Nephron progenitor cell (in vitro differentiated cells): Measurements from ENCODE around the gene TNFSF15.
A peak's percentile ranks its signal among the peaks of the same experiment; 100 is the strongest.

Source experiments
- DNase-seq: peaks from one replicate; pipeline ENCODE4 v3.0.0; 2021
- H3K27ac Mint-ChIP-seq: 2 replicates; pipeline ENCODE4 v1.8.0; 2021; ENCODE audit warnings: mild to moderate bottlenecking, moderate library complexity, mixed read lengths
- H3K27me3 Mint-ChIP-seq: 2 replicates; pipeline ENCODE4 v1.8.0; 2021; ENCODE audit warnings: mild to moderate bottlenecking, low read depth, mixed read lengths; ENCODE audit not compliant: poor library complexity
- H3K36me3 Mint-ChIP-seq: 2 replicates; pipeline ENCODE4 v1.8.0; 2021; ENCODE audit warnings: low read depth, mixed read lengths
- H3K4me1 Mint-ChIP-seq: 2 replicates; pipeline ENCODE4 v1.8.0; 2021; ENCODE audit warnings: mixed read lengths
- H3K4me3 Mint-ChIP-seq: 2 replicates; pipeline ENCODE4 v1.8.0; 2021; ENCODE audit warnings: mild to moderate bottlenecking, moderate library complexity, mixed read lengths
- H3K9me3 Mint-ChIP-seq: 2 replicates; pipeline ENCODE4 v1.8.0; 2021; ENCODE audit warnings: mild to moderate bottlenecking, moderate library complexity, mixed read lengths
- CTCF ChIP-seq: fragments of 200-600 bp; sonication (generic); IDR thresholded peaks from 2 replicates; pipeline ENCODE4 v1.5.0; 2021; ENCODE audit warnings: antibody characterized with exemption

Gene TNFSF15

DNA sequence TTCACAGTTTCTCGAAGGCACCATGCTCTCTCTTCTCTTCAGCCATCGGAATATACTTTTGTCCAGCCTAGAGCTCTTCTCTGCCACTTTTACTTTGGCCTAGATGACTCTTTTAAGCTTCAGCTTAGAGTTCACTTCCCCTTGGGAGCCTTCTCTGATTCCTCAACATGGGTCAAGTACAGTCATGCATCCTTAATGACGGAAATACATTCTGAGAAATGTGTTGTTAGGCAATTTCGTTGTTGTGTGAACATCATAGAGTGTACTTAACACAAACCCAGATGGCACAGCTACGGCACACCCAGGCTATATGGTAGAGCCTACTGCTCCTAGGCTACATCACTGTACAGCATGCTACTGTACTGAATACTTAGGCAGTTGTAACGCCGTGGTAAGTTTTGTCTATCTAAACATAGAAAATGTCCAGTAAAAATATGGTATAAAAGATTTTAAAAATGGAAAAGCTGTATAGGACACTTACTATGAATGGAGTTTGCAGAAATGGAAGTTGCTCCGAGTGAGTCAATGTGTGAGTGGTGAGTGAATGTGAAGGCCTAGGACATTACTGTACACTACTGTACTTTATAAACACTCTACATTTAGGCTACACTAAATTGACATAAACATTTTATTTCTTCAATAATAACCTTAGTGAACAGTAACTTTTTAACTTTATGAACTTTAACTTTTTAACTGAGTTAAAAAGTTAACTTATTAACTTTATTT, 15.1 kb upstream of the TNFSF15 start:
- no peak for TF ChIP-seq CTCF
- no peak overlapping the region for H3K4me3 Mint-ChIP-seq
- no peaks in the 10 kb centered on the region for H3K9me3 Mint-ChIP-seq
- H3K27ac Mint-ChIP-seq: no peak overlapping the region
- H3K4me1 Mint-ChIP-seq: no peaks in the 10 kb centered on the region
- H3K36me3 Mint-ChIP-seq: no peaks in the 10 kb centered on the region
- DNase-seq: no peak
- H3K27me3 Mint-ChIP-seq: peaks cover 21% of the 10 kb centered on the region

DNA sequence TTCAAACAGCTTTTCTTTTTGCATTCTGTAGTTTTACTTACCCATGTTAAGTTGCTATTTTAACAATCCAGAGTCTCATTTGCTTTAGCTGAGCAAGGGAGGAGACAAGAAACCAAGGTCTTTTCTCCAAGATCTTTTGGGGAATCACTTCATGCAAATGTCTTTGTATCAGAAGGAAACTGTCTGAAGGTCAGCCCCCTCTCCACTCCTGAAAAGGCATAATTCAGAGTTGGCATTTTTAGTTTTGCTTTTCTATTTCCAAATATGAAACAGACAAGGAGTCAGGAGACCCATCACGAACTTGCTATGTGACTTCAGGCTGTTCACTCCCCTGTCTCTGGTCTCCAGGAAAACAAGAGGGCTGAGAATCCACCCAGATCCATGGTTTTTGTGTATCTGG, 12.3 kb upstream of the TNFSF15 start:
- no peak for DNase-seq
- TF ChIP-seq CTCF: no peak
- Mint-ChIP-seq H3K9me3 (no peaks in the 10 kb centered on the region), H3K27me3 (peaks cover 13% of the 10 kb centered on the region), H3K36me3 (no peaks in the 10 kb centered on the region), H3K4me3 (no peak overlapping the region), H3K27ac (no peak overlapping the region), H3K4me1 (no peaks in the 10 kb centered on the region)

DNA sequence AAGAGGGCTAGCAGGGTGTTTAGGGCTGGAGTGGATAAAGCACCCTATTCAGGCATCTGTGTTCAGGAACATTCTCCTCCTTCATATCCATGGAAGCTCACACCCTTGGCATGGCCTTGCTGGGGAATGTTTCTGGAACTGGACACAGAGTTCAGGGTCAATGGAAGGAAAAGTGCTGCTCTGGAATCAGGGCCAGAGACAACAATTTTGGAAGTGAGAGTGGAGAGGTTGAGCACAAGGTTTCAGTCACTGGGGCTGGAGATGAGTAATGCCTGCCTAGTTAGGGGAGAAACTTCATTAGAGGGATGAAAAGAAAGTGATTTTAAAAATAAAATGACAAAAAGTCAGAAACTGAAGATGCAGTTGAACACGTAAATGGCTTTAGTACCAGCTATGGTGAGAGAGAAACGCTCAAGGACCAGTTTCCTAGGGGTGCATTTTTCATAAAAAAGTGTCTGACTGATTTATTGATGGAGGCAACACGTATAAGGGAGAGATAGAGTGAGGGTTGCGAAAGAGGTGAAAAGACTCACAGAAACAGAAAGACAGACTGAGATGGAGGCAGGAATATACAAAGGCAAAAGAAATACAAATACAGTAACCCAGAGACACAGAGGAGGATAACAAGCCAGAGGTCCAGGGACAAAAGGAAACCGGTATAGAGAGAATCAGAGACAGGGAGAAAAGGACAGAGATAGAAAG, 8.0 kb upstream of the TNFSF15 start:
- Mint-ChIP-seq H3K36me3 (no peaks in the 10 kb centered on the region), H3K27me3 (peaks cover 8% of the 10 kb centered on the region), H3K4me1 (no peaks in the 10 kb centered on the region), H3K27ac (peak overlapping the region; percentile 46), H3K4me3 (no peak overlapping the region), H3K9me3 (no peaks in the 10 kb centered on the region)
- DNase-seq: no peak
- TF ChIP-seq CTCF: no peak

GRCh38 chr9:114811966-114812636, 6.3 kb upstream of the TNFSF15 start:
- Mint-ChIP-seq H3K9me3 (no peaks in the 10 kb centered on the region), H3K36me3 (no peaks in the 10 kb centered on the region), H3K4me3 (no peak overlapping the region), H3K4me1 (no peaks in the 10 kb centered on the region), H3K27me3 (peaks cover 15% of the 10 kb centered on the region), H3K27ac (no peak overlapping the region)
- DNase-seq: no peak
- TF ChIP-seq CTCF: no peak

GRCh38 chr9:114811301-114811700, 5.5 kb upstream of the TNFSF15 start:
- TF ChIP-seq CTCF: no peak
- H3K4me1 Mint-ChIP-seq: peaks cover 5% of the 10 kb centered on the region
- no peaks in the 10 kb centered on the region for H3K36me3 Mint-ChIP-seq
- DNase-seq: no peak
- H3K27me3 Mint-ChIP-seq: peaks cover 15% of the 10 kb centered on the region
- H3K4me3 Mint-ChIP-seq: no peak overlapping the region
- no peaks in the 10 kb centered on the region for H3K9me3 Mint-ChIP-seq
- no peak overlapping the region for H3K27ac Mint-ChIP-seq
